GM21717 (cell line): ENCODE measurements around the gene WT1.
"Not testable (repeated sequence)": the region's sequence is repeated elsewhere in the genome, so short reads cannot be mapped to it uniquely, and the experiment has no call there.

Experiments
- ATAC-seq: cut with Tn5 transposase; IDR thresholded peaks from one replicate; pipeline ENCODE4 v1.9.1; 2021; ENCODE audit warnings: mild to moderate bottlenecking, moderate library complexity; ENCODE audit not compliant: unreplicated experiment

Gene WT1

GRCh38 chr11:32435511-32435941 lies at the start of gene WT1:
WT1 (minus strand) TSS chr11:32435539.
- no peak for ATAC-seq

- ATAC-seq = no peak
Measured at GRCh38 chr11:32479291-32479690, 44.0 kb upstream of the WT1 start.

GRCh38 chr11:32478277-32478731 lies 43.0 kb upstream of the WT1 start:
- ATAC-seq = no peak

DNA sequence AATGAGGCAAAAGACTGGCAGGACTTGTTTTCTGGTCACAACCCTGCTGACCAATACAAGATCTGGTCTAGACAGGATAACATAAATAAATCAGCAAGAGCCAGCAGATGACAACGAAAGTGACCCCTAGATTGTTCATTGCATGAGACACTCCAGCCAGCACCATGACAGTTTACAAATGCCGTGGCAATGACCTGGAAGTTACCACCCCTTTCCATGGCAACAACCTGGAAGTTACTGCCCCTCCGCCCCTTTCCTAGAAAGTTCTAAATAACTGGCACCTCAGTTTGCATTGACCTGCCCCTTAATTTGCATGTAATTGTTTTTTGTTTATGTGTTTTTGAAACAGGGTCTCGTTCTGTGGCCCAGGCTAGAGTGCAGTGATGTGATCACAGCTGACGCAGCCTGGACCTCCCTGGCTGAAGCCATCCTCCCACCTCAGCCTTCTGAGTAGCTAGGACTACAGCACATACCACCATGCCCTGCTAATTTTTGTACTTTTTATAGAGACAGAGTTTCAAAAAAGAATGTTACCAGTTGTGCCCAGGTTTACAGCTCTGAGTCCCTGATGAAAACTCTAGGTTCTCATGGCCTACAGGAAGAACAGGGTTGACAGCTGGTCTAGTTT lies 38.1 kb upstream of the WT1 start:
- ATAC-seq = no peak

DNA sequence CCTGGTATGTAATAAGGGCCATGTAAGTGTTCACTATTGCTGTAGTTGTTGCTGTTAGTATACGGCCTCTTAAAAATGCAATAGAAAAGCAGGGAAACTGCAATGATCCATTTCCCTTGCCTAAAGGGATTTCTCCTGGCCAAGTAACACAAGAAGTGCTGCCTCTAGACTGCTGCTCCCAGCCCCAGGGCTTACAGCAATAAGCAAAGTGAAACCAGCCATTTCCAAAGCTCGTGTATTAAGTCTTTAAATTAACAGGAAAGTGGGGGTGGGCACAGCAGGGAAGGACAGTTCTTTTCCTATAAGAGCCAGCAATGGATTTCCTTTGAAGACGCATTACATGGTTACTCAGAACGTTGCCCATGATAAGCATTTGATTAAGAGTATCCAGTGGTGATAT lies 36.9 kb upstream of the WT1 start:
- ATAC-seq = no peak

GRCh38 chr11:32471544-32471943 lies 36.2 kb upstream of the WT1 start:
- not testable (repeated sequence) for ATAC-seq

- ATAC-seq = no peak
Measured at GRCh38 chr11:32469791-32470190, 34.5 kb upstream of the WT1 start.

DNA sequence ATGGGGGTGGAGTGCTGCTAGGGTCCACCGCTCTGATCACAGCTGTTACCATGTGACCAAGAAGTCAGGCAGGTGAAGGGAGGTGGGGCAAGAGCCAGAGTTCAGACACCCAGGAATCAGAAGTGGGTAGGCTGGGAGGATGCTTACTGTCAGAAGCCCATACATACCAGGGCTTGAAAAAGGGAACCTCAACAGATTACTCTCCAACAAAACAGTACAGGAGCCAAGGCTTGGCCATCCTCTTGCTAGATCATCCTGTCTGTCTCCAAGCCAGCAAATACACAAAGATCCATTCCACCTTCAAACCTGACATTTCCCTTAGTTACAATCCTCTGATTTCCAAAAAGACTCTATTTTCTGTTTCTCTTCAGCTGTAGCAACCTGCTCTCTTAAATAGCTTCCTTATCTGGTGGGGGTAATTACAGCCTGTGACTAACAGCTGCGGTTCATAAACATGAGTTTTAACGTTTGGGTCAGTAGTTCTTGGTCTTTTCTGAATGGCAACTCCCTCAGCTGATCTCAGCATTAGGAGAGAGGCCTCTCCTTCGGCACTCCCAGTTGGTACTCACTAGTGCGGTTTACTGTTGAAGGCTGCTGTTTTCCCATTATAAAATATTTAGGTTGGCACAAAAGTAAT lies 31.1 kb upstream of the WT1 start:
- ATAC-seq = no peak

GRCh38 chr11:32464078-32464477 lies 28.7 kb upstream of the WT1 start:
- no peak for ATAC-seq

DNA sequence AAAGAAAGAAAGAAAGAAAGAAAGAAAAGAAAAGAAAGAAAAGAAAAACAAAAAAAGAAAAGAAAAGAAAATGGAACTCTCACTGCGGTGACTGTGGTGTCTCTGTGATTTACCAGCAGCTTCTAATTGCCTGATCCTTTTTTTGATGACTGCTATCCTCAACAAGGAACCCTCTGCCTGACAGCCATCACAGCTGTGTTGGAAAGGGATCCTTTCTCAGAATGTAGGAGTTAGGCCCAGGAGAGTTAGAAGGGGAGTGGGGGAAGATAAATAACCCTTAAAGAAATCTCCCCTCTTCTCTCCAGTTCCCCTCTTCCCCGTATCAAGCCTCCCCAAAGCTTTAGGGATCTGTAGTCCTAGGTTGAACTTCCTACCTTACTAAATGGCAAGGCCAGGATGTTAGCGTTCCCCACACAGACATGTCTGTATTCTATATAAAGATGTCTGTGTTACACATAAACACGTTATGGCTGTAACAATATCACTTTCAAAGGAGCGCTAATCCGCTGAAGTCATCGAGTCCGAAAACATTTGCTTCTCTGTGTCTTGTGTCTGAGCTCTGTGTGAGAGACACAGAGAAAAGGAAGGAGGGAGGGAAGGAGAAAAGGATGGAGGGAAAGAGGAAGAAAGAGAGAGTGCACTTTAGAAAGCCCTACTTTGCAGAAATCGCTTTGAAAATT lies 26.8 kb upstream of the WT1 start:
- no peak for ATAC-seq

GRCh38 chr11:32456864-32457263 lies 21.5 kb upstream of the WT1 start:
- ATAC-seq = no peak

GRCh38 chr11:32454993-32455392 lies 19.7 kb upstream of the WT1 start:
- ATAC-seq = no peak

- no peak for ATAC-seq
Measured at GRCh38 chr11:32451808-32452207, 16.5 kb upstream of the WT1 start.

DNA sequence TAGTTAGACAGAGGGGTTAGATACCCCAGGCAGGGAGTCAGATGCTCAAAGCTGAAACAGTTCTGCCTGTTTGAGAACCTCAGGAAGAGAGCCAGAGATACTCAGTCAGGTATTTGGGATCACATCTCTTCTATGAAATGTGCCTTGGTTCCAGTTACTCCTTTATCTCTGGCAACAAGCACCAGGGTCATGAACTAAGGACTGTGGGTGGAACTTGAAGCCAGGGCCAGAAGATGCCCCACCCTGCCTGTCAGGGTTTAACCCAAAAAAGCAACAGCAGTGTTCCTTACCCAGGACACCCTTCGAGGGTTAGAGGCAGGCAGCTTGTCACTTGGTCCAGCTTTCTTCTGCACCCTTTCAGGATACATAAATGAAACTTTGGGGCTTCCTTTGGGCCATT lies 15.0 kb upstream of the WT1 start:
- ATAC-seq = no peak

GRCh38 chr11:32448232-32448631 lies 12.9 kb upstream of the WT1 start:
- no peak for ATAC-seq

GRCh38 chr11:32447252-32447651 lies 11.9 kb upstream of the WT1 start:
- ATAC-seq = no peak

DNA sequence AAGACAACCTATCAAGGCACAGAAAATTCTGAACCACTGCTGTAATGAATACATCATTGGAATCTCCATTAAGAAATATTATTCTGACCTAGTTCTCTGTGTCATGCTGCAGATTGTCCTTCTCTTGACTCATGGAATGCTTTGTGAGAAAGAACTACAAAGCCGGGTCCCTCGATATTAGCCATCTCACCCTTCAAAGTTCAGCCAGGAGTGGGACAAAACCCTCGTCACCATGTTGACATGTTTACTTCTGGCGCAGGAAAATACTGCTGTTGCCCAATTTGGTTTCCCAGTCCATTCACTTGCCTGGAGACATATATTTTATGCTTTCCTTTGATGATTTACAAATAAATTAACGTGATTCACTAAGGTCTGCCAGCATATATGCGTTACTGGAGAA lies 10.9 kb upstream of the WT1 start:
- no peak for ATAC-seq

DNA sequence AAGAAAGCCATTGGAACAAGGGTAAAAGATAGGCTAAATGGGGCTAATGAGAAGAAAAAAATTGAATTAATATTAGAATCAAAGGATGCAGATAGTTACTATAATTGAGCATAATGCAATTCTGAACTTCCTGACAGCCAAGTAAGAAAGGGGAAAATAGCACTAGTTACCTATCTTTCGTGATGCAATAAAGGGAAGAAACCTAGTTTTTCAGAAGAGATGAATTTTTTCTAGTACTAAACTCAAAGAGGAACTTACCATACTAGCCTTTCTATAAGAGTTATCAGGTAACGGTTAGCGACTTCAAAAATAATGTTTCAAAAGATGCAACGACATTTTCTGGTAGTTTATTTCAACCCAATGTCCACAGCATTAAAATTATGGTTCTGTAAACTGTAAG lies 8.8 kb upstream of the WT1 start:
- ATAC-seq = no peak

DNA sequence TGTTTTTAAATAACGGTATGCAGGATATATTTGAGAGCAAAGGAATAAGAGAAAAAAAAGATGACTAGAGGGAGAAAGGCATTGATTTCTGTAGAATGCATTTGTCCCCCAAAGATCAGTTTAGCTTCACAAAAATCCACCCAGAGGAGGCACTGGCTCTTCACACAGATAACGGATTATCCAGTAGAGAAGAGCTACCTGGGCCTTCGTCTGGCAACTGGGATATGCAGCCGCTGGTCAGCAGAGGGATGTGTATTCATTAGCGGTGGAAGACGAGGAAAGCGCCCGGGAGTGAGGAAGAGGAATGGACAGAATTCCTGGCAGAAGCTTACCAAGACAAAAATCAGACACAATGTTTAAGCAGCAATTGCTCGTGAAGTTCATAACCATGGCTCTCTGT lies 5.6 kb upstream of the WT1 start:
- no peak for ATAC-seq

- no peak for ATAC-seq
Measured at GRCh38 chr11:32440312-32440908, 5.1 kb upstream of the WT1 start.

DNA sequence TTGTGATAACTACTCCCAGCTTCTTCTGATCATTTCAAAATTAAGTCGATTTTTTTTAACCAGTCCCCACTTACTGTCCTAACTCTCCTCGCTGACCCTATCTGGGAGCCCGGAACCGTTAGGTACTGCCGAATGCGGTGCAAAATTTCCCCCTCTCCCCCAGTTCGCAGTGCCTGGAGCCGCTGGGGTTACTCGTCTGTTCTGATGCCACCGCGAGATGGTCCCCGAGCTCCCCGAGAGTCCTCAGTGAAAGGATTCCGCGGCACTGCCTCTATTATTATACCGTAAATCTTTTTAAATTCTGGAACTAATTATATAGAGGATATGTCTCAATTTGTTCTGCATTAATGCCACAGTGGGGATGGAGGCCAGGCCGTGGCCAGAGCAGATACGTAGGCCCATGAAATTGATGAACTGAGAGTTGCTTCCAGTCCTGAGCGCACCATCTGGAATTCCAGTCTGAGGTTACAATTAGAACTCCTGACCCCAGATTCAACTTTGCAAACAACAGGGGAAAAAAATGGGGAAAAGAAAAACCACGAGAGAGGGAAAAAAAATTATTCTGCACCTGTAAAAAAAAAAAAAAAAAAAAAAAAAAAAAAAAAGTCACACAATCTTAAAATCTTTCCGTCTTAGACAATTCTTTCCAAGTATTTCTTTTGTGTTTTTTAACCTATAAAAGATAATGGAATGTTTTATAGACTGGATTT lies 4.3 kb upstream of the WT1 start:
- no peak for ATAC-seq
